T-helper 2 cell treated with Interferon-gamma antibody and Interleukin-4, amounts not matched to agents 100 ng/mL and 5 ng/mL, for 36 hours (primary cell): ENCODE results near the gene TSHZ2. TPM values are rescaled to one million over a fixed set of nuclear protein-coding genes. Genes with fewer than 3 reads are reported as not detected.
"Not testable (repeated sequence)": the region's sequence is repeated elsewhere in the genome, so short reads cannot be mapped to it uniquely, and the experiment has no call there.

Source experiments
- intact Hi-C: fragments of 100-400 bp; cut with micrococcal nuclease; formaldehyde crosslinking; loops from one replicate; pipeline ENCODE4 v1.15.1; 2023
- total RNA-seq: library from RNA; stranded (reverse); gene quantifications from 2 replicates; pipeline ENCODE4 v1.2.3, GENCODE V29; 2022

TSHZ2 gene
- total RNA-seq, 1 donor from 2014 or later = 2.5 TPM

DNA sequence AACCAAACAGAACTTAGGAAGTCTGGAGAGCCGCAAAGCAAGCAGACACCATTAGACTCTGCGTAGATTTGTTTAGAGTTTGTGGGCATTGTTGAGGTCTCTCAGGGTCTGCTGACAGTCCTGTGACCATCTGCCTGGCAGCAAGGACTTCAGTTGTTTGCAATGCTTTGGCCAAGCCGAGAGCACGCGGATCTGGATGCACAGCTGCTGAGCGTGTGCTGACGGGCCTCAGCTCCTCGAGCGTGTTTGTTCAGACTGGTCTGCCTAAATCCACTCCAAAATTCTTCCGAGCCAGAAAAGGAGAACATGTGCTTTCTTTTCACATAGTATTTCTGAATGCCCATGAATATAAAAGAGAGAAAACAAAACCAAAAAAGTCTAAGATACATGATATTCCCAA is 462.5 kb downstream of the TSHZ2 start:
- intact Hi-C loops = no loop called here

DNA sequence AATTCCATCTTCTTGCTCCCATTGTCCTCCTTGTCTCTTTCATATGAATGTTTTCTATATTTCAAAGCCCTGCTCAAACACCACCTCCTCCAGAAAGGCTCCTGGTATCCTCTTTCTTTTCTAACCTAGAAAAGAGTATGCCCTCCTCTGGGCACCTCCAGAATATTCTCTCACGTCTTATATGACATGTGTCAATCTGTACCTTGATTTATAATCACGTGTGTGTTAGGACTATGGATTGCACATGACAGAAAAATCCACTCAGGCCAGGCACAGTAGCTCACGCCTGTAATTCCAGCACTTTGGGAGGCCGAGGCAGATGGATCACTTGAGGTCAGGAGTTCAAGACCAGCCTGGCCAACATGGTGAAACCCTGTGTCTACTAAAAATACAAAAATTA is 464.8 kb downstream of the TSHZ2 start:
- intact Hi-C loops = not testable (repeated sequence)

DNA sequence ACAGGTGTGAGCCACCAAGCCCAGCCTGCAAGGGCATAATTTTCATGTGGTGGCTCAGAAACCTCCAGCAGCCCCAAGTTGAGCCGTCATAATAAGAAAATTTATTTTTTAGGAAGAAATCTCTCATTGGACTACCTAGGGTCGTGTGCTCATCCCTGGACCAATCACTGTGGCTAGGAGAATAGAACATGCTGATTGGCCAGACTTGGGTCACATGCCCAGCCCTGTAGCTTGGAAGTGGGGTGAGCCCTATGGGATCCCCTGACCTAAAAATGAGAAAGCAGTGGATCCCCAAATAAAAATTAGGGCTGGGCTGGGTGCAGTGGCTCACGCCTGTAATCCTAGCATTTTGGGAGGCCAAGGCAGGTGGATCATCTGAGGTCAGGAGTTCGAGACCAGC is 466.2 kb downstream of the TSHZ2 start:
- intact Hi-C loops = no loop called here

GRCh38 chr20:53439046-53439445 is 466.9 kb downstream of the TSHZ2 start:
- intact Hi-C loops = no loop called here

DNA sequence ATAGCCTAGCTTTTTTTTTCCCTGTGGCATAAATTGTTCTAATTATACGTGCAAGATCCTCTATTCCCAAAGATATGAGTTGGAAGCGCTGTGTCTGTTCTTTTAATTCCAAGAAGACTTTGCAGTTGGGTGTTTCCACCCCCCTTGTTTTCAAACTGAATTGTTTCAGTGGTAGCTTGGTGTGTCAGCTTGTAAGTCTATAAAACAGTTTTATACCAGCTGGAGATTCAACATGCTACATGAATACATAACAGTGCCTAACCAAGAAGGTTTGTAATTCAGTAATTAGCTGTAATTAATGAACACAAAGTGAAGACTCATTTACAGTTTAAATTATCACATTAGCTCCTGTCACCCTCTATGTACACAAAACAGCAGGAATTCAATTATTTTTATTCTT is 467.5 kb downstream of the TSHZ2 start:
- intact Hi-C loops = no loop called here

DNA sequence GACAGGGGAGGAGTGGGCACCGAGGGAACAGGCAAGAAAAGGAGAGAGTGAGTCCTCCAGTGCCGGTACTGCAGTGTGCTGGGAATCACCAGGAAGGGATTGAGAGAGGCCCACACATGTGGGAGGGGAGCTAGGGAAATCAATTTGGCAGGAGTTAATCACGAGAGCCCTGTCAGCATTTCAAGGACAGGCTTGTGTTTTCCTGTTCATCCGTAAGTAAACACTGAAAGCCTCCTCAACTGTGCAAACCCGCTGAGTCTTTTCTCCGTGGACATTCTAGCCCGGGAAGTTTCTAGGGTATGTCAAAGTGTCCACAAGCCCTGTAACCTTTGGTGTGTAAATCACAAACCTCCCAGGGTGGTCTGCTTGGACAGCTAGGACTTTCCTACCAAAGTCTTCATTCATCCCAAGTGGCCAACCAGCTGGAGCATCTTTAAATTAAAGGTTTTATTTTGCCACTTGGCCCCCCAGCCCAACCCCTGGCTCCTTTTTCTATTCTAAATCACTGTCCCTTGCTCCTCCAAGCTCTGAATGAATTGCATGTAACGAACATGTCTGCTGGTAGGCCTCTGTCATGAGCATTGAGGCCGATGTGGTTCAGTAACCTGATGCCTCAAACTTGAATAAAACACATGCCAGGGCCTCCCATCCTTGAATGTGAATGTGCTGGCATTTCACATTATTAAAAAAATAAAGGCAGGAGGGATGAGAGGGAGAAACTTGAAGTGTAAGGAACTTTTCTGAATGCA is 472.4 kb downstream of the TSHZ2 start:
- intact Hi-C loops = no loop called here

- intact Hi-C loops = no loop called here
Measured at GRCh38 chr20:53445321-53445731, 473.2 kb downstream of the TSHZ2 start.

GRCh38 chr20:53445932-53446331 is 473.8 kb downstream of the TSHZ2 start:
- intact Hi-C loops = no loop called here

GRCh38 chr20:53447316-53447715 is 475.2 kb downstream of the TSHZ2 start:
- intact Hi-C loops = no loop called here

- intact Hi-C loops = no loop called here
Measured at GRCh38 chr20:53448426-53448825, 476.3 kb downstream of the TSHZ2 start.

DNA sequence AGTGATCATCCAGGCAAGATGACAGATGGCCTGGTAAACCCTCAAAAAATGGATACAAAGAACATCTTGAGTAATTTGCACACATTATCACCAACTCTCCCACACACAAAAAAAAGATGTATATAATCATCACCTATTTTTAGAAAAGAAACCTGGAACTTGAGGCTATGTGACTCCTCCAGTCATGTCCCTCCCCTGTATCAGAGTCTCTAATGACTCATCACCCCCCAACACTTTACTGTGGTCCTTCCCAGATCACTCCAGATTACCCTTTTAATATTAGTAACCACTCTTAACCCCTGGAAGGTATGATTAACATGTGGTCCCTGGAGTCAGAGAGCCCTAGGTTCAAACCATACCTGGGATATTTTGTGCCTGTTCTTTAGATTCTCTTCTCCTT is 476.7 kb downstream of the TSHZ2 start:
- intact Hi-C loops = no loop called here

- intact Hi-C loops = no loop called here
Measured at GRCh38 chr20:53453076-53453475, 480.9 kb downstream of the TSHZ2 start.

DNA sequence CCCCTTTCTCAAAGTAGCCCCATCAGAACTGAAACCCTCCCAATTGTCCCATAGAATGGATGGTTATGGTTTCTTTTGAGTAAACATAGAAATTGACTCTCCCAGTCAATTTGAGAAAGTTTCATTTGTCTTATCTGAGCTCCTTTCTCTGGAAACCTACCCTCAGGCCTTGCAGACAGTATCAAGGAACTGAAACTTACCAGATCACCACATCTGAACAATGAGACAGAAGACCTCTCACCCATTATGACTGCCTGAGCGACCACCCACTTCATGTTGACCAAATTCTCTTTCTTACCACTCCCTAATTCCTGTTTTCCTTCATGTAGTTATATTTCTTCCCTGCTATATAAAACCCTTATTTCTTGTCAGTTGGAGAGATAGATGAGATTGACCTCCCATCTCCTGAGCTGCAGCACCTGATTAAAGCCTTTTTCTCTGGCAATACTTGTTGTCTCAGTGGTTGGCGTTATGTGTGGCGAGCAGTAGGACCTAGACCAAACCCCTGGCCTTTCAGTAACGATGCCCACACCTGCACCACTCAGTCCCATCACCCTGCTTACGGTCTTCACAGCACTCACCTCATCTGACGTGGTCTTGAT is 482.6 kb downstream of the TSHZ2 start:
- intact Hi-C loops = no loop called here

DNA sequence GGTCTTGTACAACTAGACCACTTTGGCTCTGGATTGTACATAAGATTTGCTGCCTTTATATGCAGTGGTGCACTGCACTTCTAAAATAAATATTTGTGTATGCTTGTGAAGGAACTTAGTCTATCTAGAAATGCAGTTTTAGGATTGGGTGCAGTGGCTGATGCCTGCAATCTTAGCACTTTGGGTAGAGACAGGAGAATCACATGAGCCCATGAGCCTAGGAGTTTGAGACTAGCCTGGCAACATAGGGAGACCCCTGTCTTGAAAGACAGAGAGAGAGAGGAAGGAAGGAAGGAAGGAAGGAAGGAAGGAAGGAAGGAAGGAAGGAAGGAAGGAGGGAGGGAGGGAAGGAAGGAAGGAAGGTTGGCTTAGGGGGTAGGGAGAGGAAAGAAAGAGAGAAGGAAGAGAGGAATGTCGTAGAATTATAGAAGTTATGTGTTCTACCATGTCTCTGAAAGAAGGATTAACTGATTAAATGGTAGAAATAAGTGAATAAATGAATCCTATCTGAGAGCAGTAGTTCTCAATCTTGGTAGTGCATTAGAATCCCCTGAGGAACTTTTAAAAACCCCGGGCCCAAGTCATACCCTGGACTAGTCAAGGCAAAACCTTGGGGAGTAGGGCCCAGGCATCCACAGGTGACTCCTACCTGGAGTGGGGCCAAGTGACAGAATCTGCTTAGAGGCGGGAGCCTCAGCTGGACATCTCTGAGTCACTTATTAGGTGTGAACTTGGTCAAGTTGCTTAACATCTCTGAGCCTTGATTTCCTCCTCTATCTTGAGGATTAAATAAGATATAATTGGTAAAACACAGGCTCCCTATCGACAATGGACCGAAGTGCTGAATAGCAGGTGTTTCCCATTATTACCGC is 491.2 kb downstream of the TSHZ2 start:
- intact Hi-C loops = no loop called here

DNA sequence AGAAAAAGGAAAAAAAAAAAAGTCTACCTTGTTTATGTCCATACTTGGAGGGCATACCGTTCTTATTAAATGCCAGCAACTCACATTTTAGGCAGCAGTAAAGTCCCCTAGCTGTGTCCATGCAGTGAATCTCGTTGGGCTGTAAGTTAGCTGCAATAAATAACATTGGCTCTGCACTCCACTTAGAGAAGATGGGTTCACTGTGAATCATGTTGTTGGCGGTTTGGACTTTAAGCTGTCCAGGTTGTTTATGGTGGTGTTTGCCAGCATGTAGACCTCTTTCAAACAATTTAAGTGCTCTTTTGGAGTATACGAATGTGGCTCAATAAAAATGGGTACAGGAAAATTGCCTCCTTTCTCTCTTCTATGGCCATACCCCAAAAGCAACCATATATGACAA is 494.1 kb downstream of the TSHZ2 start:
- intact Hi-C loops = no loop called here

DNA sequence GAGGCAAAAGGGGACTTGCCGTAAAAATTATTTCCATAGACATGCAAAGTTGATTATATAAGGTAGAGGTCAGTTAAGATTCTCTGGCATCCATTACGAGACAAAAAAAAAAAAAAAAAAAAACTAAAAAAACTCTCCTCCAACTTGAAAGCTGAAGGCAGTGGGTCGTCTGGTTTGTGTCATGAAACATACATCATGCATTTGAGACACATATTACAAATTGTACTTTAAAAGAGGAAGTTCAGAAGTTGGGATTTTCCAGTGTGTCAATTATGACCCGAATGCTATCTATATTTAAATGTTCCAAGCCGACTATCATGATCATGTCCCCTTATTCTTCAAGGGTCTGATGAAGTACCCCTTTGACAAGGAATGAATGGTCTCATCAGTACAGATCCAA is 496.4 kb downstream of the TSHZ2 start:
- intact Hi-C loops = no loop called here

- intact Hi-C loops = not testable (repeated sequence)
Measured at GRCh38 chr20:53472859-53473258, 500.7 kb downstream of the TSHZ2 start.

DNA sequence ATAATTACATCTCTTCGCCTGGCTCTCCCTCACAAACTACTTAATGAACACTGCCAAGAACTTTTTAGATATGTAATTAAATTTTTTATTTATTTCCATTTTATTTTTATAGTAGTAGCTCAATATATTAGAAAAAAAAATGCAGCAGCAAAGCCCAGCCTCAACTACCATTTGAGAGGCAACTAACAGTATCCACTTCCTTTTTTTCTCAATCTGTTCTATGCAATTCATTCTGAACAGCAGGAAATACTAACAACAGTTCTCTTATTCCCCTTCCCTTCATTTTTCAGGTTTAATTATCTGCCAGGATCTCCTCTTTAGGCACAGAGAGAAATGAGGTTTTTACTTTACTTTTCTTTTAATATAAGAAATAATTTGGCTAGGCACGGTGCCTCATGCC is 508.8 kb downstream of the TSHZ2 start:
- intact Hi-C loops = no loop called here

- intact Hi-C loops = no loop called here
Measured at GRCh38 chr20:53487461-53488200, 515.5 kb downstream of the TSHZ2 start.

DNA sequence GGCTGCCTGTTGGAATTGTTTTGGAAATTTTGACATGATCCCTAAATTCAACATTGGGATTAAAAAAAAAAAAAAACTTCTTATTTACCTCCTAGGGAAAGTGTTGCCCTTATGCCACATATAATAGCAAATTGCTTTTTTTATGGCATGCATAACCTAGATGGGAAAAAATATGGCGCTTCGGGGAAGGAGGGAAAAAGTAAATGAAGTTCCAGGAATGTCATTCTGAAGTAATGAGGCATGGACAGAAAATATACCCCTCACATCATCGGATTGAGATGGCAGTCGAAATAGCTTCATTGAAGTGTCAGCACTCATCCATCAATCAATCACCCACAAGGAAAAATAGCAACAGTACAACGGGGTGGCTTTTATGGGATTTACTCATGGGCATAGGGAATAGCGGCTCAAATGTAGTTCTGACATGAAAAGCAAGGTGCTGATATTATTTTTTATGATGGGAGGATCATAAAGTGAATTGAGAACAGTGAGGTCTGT is 516.7 kb downstream of the TSHZ2 start:
- intact Hi-C loops = no loop called here

DNA sequence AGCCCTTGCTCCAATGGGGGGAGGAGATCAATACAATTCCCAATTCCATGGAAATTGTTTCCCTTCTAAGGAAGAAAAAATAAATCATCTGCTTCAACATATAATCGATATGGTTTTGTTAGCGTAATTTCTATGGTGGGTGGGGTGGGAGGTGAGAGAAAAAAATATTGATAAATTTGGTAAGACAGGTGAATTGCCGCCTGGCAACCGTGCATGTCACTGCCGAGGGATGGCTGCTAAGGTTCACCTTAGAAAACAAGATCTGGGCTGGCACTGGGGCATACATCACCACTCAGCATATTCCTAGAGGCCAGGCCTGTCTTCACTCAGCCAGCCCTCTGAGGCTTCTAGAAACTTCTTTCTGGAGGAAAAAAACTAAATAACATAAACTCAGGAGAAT is 517.4 kb downstream of the TSHZ2 start:
- intact Hi-C loops = no loop called here
